ENCODE data around the gene TIGD3. TPM values are rescaled to one million over a fixed set of nuclear protein-coding genes. Genes with fewer than 3 reads are reported as not detected.

Gene TIGD3
- total and polyA plus RNA-seq, 2 of the 13 experiments (the other 11 are each of a cell fraction or from before 2014, with no cell fraction given), result 0.49 to 4.9 TPM

DNA sequence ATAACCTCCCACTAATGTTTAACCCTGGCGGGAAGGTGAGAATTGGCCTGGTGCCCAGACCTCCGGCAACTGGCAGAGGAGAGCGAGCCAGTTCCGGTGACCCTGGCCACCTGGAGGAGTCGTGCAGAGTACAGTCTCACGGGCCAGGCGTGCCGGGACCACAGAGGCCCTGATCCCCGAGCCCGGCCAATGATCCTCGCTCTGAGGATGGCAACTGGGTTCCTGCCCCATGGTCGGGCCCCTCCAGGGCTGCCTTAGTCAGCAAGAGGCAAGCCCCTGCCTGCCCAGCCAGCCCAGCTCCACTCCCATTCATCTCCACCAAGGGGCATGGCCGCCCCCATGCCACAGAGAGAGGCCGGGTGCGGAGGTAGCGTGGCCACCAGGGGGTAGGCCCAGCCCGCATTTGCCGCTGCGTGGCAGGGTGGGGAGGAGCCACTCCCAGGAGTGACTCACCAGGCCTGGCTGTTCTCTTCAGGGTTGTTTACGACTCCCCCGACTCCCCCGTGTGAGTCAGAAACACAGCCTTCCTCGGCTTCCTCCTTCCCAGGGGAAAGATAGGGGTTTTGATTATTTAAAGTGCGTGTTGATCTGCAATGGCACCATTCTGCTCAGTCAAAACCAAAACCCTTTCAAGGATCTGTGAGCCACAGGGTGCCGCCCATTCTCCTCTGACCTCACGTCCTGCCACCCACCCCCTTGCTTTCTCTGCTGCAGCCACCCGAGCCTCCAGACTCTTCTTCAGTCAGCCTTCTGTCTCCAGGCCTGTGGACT lies 27.7 kb downstream of the TIGD3 start, which contains the start of gene SLC25A45 (continued):
- TF ChIP-seq AHDC1 (CRISPR knock-in tag; IDR thresholded peaks at IDR 0.05; ENCODE audit: borderline replicate concordance) (peak; percentile 80), PAF1 (CRISPR knock-in tag; IDR thresholded peaks at IDR 0.05) (no peak), KDM5A (IDR thresholded peaks at IDR 0.05; ENCODE audit: borderline replicate concordance, low read length) (no peak), PTBP1 (IDR thresholded peaks at IDR 0.05; ENCODE audit: low read depth, low read length, poor library complexity, severe bottlenecking) (peak; percentile 68), PHF5A (CRISPR knock-in tag; IDR thresholded peaks at IDR 0.05; ENCODE audit: low read depth, unreplicated experiment) (peak; percentile 78), CREM (IDR thresholded peaks at IDR 0.05) (peak; percentile 50; the same call in 1 of the 2 replicates), CREM (CRISPR knock-in tag; IDR thresholded peaks at IDR 0.05) (no peak), ZSCAN29 (CRISPR knock-in tag; conservative IDR thresholded peaks at IDR 0.05) (peak; percentile 46; the same call in 1 of the 2 replicates), PHF21A (CRISPR knock-in tag; IDR thresholded peaks at IDR 0.05) (peak; percentile 92), ASH2L (IDR thresholded peaks at IDR 0.05; ENCODE audit: insufficient read length, low read depth, low read length) (no peak), ZNF850 (CRISPR knock-in tag; conservative IDR thresholded peaks at IDR 0.05) (0 out of 2 replicates have a peak, but pooled peaks have one; percentile 57), BHLHE40 (IDR thresholded peaks at IDR 0.05; ENCODE audit: low read length) (peak; percentile 89), ZNF451 (CRISPR knock-in tag; IDR thresholded peaks at IDR 0.05) (peak; percentile 88; the same call in 1 of the 2 replicates), ZSCAN25 (CRISPR knock-in tag; IDR thresholded peaks at IDR 0.05) (peak; percentile 42), NR3C1 (CRISPR knock-in tag; IDR thresholded peaks at IDR 0.05) (no peak), ZNF256 (CRISPR knock-in tag; conservative IDR thresholded peaks at IDR 0.05) (no peak), TAF15 (IDR thresholded peaks at IDR 0.05; ENCODE audit: low read depth, low read length, poor library complexity, severe bottlenecking) (peak; percentile 92), ZNF343 (CRISPR knock-in tag; IDR thresholded peaks at IDR 0.05) (peak; percentile 91)
- TF ChIP-seq, protein P1, sequence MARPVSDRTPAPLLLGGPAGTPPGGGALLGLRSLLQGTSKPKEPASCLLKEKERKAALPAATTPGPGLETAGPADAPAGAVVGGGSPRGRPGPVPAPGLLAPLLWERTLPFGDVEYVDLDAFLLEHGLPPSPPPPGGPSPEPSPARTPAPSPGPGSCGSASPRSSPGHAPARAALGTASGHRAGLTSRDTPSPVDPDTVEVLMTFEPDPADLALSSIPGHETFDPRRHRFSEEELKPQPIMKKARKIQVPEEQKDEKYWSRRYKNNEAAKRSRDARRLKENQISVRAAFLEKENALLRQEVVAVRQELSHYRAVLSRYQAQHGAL (CRISPR knock-in tag; IDR thresholded peaks at IDR 0.05; ENCODE audit: not compliant biosample characterization), result no peak
- TF ChIP-seq, protein P2, sequence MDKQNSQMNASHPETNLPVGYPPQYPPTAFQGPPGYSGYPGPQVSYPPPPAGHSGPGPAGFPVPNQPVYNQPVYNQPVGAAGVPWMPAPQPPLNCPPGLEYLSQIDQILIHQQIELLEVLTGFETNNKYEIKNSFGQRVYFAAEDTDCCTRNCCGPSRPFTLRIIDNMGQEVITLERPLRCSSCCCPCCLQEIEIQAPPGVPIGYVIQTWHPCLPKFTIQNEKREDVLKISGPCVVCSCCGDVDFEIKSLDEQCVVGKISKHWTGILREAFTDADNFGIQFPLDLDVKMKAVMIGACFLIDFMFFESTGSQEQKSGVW (CRISPR knock-in tag; IDR thresholded peaks at IDR 0.05; ENCODE audit: borderline replicate concordance), result no peak
- TF ChIP-seq, protein P3, sequence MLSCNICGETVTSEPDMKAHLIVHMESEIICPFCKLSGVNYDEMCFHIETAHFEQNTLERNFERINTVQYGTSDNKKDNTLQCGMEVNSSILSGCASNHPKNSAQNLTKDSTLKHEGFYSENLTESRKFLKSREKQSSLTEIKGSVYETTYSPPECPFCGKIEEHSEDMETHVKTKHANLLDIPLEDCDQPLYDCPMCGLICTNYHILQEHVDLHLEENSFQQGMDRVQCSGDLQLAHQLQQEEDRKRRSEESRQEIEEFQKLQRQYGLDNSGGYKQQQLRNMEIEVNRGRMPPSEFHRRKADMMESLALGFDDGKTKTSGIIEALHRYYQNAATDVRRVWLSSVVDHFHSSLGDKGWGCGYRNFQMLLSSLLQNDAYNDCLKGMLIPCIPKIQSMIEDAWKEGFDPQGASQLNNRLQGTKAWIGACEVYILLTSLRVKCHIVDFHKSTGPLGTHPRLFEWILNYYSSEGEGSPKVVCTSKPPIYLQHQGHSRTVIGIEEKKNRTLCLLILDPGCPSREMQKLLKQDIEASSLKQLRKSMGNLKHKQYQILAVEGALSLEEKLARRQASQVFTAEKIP (CRISPR knock-in tag; IDR thresholded peaks at IDR 0.05; ENCODE audit: borderline replicate concordance), result no peak
